ENCODE results near the gene STARD10. TPM values are rescaled to one million over a fixed set of nuclear protein-coding genes. Genes with fewer than 3 reads are reported as not detected.

The STARD10 gene
- total and polyA plus RNA-seq, 4 donors: 18.1 to 48.7 (median 36.4) TPM

DNA sequence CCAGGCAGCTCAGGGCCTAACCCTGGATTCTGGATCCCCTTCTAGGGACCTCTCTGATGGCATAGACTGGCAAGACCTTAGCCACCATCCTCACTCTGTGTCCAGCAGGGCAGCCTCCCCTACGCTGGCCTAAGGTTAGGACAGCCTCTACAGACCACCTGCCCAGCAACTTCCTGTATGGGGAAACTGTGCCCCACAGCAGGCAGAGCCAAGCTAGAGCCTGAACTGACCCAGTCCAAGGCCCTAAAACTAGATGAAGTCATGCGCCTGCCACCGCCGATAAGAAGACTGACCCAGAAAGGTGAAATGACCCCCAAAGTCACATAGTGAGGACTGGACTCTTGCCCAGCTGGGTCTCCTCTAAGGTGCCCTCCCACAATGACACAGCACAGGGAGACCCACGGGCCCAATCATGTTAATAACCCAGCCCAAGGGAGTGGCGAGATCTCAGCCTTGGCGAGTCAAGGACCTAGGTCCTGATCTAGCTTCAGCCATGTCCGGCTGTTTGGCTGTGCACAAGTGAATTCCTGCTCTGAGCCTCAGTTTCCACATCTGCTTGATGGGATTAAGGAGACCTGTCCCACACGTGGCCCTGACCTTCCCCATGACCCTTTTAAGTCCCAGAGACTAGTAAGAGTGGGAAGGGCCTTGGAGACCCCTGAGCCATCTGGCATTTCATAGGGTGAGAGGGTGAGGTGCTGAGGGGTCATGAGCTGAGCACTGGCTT lies 17.6 kb downstream of the STARD10 start:
- DNase-seq (ENCODE audit: low read depth in 4 of 6, low spot score in 6 of 6): no peak
- no peak overlapping the region for H3K4me3 ChIP-seq (ENCODE audit: low read depth, low read length)
- H3K36me3 ChIP-seq (ENCODE audit: control insufficient read depth, insufficient read depth, low read length): peaks cover 46% of the 10 kb centered on the region
- H3K9me3 ChIP-seq (ENCODE audit: control insufficient read depth, insufficient read depth, low read length): no peaks in the 10 kb centered on the region
- no peak overlapping the region for H3K27ac ChIP-seq (ENCODE audit: low read depth, low read length)
- 92% methylated on average over 8 of the region's 9 CpGs for WGBS (ENCODE audit: insufficient coverage)
- no peaks in the 10 kb centered on the region for H3K27me3 ChIP-seq (ENCODE audit: control insufficient read depth, insufficient read depth, low read length)
- peaks cover 60% of the 10 kb centered on the region for H3K4me1 ChIP-seq (ENCODE audit: control insufficient read depth, insufficient read depth, low read length)

DNA sequence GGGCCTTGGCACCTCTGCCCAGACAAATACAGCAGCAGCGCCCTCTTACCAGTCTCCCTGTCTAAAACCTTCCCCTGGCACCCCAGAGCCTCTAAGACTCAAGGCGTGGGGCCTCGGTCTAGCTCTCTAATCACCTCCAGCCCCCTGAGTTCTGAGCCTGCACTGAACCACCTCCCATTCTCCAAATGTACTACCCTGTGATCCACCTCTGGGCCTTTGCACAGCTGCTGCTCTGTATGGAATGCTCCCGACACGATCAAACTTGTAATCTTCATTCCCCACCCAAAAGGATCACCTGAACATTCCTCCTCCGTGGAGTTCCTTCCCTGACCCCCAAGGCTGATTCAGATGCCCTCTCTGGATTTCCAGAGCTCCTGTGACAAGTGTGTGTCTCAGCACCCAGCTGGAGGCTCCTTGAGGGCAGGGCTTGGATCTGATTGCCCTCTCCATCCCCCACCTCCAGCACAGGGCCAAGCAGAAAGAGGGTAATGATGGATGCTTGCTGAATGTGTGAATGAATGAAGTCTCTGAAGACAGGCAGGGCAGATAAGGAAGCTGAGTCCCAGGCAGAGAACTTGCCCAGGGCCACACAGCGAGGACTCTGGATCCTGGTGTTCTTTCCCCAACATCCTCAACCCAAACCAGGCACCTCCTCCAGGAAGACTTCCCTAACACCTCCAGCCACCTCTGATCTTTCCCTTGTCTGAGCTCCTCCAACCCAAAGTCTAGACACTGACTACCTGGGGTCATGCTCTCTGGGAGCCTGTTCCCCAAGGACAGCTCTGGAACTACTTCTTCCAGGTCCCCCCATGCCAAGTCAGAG lies 18.3 kb downstream of the STARD10 start:
- DNase-seq (ENCODE audit: low read depth in 4 of 6, low spot score in 6 of 6): no peak
- H3K36me3 ChIP-seq (ENCODE audit: control insufficient read depth, insufficient read depth, low read length): peaks cover 47% of the 10 kb centered on the region
- no peak overlapping the region for H3K4me3 ChIP-seq (ENCODE audit: low read depth, low read length)
- no peaks in the 10 kb centered on the region for H3K27me3 ChIP-seq (ENCODE audit: control insufficient read depth, insufficient read depth, low read length)
- 97% methylated on average over 7 of the region's 7 CpGs for WGBS (ENCODE audit: insufficient coverage)
- no peak overlapping the region for H3K27ac ChIP-seq (ENCODE audit: low read depth, low read length)
- peaks cover 52% of the 10 kb centered on the region for H3K4me1 ChIP-seq (ENCODE audit: control insufficient read depth, insufficient read depth, low read length)
- H3K9me3 ChIP-seq (ENCODE audit: control insufficient read depth, insufficient read depth, low read length): no peaks in the 10 kb centered on the region

GRCh38 chr11:72774499-72774898 lies 19.3 kb downstream of the STARD10 start:
- no peak for DNase-seq (ENCODE audit: low read depth in 4 of 6, low spot score in 6 of 6)
- peaks cover 45% of the 10 kb centered on the region for H3K4me1 ChIP-seq (ENCODE audit: control insufficient read depth, insufficient read depth, low read length)
- peaks cover 40% of the 10 kb centered on the region for H3K36me3 ChIP-seq (ENCODE audit: control insufficient read depth, insufficient read depth, low read length)
- no peak overlapping the region for H3K4me3 ChIP-seq (ENCODE audit: low read depth, low read length)
- no peaks in the 10 kb centered on the region for H3K27me3 ChIP-seq (ENCODE audit: control insufficient read depth, insufficient read depth, low read length)
- no peak overlapping the region for H3K27ac ChIP-seq (ENCODE audit: low read depth, low read length)
- no peaks in the 10 kb centered on the region for H3K9me3 ChIP-seq (ENCODE audit: control insufficient read depth, insufficient read depth, low read length)
- WGBS (ENCODE audit: insufficient coverage): no CpG with 5 or more reads among the region's 6 CpGs

DNA sequence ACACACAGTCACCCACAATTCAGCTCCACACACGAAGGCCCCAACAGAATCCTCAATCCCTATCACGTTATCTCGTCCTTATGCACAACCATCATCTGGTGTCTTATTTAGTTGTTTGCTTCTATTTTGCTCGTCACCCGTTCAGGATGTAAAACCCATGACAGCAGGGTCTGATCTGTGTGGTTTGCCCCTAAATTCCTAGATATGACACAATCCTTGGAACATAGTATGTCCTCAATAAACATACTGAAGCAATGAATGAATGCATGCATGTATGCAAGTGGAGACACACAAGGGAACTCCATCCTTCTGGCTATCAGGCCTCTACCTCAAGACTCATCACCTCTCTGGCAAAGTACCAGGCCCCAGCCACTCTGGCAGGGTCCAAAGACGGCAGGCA lies 20.2 kb downstream of the STARD10 start:
- Histone ChIP-seq H3K27me3 (ENCODE audit: control insufficient read depth, insufficient read depth, low read length) (no peaks in the 10 kb centered on the region), H3K36me3 (ENCODE audit: control insufficient read depth, insufficient read depth, low read length) (peaks cover 37% of the 10 kb centered on the region), H3K4me3 (ENCODE audit: low read depth, low read length) (no peak overlapping the region), H3K9me3 (ENCODE audit: control insufficient read depth, insufficient read depth, low read length) (no peaks in the 10 kb centered on the region), H3K27ac (ENCODE audit: low read depth, low read length) (no peak overlapping the region), H3K4me1 (ENCODE audit: control insufficient read depth, insufficient read depth, low read length) (peaks cover 45% of the 10 kb centered on the region)
- DNase-seq (ENCODE audit: low read depth in 4 of 6, low spot score in 6 of 6): no peak
- 56% methylated on average over 3 of the region's 6 CpGs for WGBS (ENCODE audit: insufficient coverage)

DNA sequence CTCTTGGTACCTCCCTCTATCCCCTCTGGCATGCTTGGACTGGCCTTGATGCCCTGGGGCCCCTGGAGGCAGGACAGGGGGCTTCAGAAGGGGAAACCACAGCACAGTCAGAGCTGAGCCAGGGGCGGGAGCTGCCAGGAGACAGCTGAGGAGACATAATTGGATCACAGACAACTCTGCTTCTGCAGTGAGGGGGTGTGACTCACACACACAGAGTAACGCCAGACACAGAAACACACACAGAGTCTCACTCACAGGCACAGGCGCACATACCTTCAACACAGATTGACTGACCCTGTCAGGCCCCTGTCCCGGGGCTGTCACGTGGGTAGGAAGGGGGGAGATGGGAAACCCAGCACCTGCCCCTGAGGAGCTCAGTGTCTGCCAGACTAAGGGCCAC lies 20.6 kb downstream of the STARD10 start:
- no CpG with 5 or more reads among the region's 5 CpGs for WGBS (ENCODE audit: insufficient coverage)
- Histone ChIP-seq H3K4me1 (ENCODE audit: control insufficient read depth, insufficient read depth, low read length) (peaks cover 45% of the 10 kb centered on the region), H3K27me3 (ENCODE audit: control insufficient read depth, insufficient read depth, low read length) (no peaks in the 10 kb centered on the region), H3K4me3 (ENCODE audit: low read depth, low read length) (no peak overlapping the region), H3K9me3 (ENCODE audit: control insufficient read depth, insufficient read depth, low read length) (no peaks in the 10 kb centered on the region), H3K36me3 (ENCODE audit: control insufficient read depth, insufficient read depth, low read length) (peaks cover 33% of the 10 kb centered on the region), H3K27ac (ENCODE audit: low read depth, low read length) (peak overlapping the region; percentile 13)
- DNase-seq (ENCODE audit: low read depth in 4 of 6, low spot score in 6 of 6): peak in 1 of 6 donors; percentile 76

DNA sequence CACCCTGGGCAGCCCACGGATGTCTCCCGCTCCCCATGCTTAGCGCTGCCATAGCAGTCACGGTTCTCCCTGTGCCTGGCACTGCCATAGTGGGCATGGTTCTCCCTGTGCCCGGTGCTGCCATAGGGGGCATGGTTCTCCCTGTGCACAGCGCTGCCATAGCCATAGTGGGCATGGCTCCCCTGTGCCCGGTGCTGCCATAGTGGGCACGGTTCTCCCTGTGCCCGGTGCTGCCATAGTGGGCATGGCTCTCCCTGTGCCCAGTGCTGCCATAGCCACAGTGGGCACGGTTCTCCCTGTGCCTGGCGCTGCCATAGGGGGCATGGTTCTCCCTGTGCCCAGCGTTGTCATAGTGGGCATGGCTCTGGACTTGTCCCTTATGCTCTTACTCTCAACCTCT lies 21.8 kb downstream of the STARD10 start:
- Histone ChIP-seq H3K36me3 (ENCODE audit: control insufficient read depth, insufficient read depth, low read length) (peaks cover 23% of the 10 kb centered on the region), H3K4me3 (ENCODE audit: low read depth, low read length) (no peak overlapping the region), H3K9me3 (ENCODE audit: control insufficient read depth, insufficient read depth, low read length) (no peaks in the 10 kb centered on the region), H3K27me3 (ENCODE audit: control insufficient read depth, insufficient read depth, low read length) (no peaks in the 10 kb centered on the region), H3K4me1 (ENCODE audit: control insufficient read depth, insufficient read depth, low read length) (peaks cover 38% of the 10 kb centered on the region), H3K27ac (ENCODE audit: low read depth, low read length) (no peak overlapping the region)
- 93% methylated on average over 12 of the region's 12 CpGs for WGBS (ENCODE audit: insufficient coverage)
- DNase-seq (ENCODE audit: low read depth in 4 of 6, low spot score in 6 of 6): no peak

DNA sequence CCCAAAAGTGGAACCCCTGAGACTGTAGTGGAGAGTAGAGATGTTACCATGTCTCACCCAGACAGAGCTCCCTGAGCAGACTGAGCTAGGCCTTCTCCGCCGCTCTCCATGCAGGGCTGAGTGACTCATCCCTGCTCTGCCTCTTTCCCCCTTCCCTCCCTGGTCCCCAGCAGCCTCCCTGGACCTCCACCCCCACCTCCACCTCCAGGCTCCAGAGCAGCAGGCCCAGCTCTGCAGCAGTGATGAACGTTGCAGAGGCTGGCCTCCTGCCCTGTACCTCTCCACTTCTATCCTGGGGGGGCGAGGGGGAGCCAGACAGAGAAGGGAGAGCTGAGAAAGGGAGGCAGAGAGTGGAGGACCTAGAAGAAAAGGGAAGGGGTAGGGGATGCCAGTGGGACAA lies 22.3 kb downstream of the STARD10 start:
- Histone ChIP-seq H3K4me1 (ENCODE audit: control insufficient read depth, insufficient read depth, low read length) (peaks cover 35% of the 10 kb centered on the region), H3K36me3 (ENCODE audit: control insufficient read depth, insufficient read depth, low read length) (peaks cover 18% of the 10 kb centered on the region), H3K27me3 (ENCODE audit: control insufficient read depth, insufficient read depth, low read length) (no peaks in the 10 kb centered on the region), H3K9me3 (ENCODE audit: control insufficient read depth, insufficient read depth, low read length) (no peaks in the 10 kb centered on the region), H3K27ac (ENCODE audit: low read depth, low read length) (no peak overlapping the region), H3K4me3 (ENCODE audit: low read depth, low read length) (no peak overlapping the region)
- WGBS (ENCODE audit: insufficient coverage): 94% methylated on average over 2 of the region's 4 CpGs
- no peak for DNase-seq (ENCODE audit: low read depth in 4 of 6, low spot score in 6 of 6)

DNA sequence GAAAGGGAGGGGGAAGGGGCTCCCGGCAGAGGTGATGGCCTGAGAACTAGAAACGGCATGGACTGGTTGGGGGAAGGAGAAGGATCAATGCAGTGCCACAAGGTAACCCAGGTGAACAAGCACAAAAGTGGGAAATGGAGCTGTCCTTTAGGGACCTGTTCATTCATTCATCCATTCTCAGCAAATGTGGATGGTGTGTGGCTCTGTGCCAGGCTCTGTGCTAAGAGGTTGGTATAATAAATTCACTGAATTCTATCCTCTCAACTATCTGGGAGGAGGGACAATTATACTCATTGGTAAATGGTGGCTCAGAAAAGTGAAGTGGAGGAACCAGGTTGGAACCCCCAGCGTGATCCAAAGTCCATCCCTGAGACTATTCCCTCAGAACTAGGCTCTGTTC lies 23.0 kb downstream of the STARD10 start:
- DNase-seq (ENCODE audit: low read depth in 4 of 6, low spot score in 6 of 6): no peak
- WGBS (ENCODE audit: insufficient coverage): 79% methylated on average over 2 of the region's 3 CpGs
- no peak overlapping the region for H3K4me3 ChIP-seq (ENCODE audit: low read depth, low read length)
- H3K36me3 ChIP-seq (ENCODE audit: control insufficient read depth, insufficient read depth, low read length): peaks cover 17% of the 10 kb centered on the region
- H3K27me3 ChIP-seq (ENCODE audit: control insufficient read depth, insufficient read depth, low read length): no peaks in the 10 kb centered on the region
- H3K27ac ChIP-seq (ENCODE audit: low read depth, low read length): no peak overlapping the region
- peaks cover 32% of the 10 kb centered on the region for H3K4me1 ChIP-seq (ENCODE audit: control insufficient read depth, insufficient read depth, low read length)
- no peaks in the 10 kb centered on the region for H3K9me3 ChIP-seq (ENCODE audit: control insufficient read depth, insufficient read depth, low read length)

DNA sequence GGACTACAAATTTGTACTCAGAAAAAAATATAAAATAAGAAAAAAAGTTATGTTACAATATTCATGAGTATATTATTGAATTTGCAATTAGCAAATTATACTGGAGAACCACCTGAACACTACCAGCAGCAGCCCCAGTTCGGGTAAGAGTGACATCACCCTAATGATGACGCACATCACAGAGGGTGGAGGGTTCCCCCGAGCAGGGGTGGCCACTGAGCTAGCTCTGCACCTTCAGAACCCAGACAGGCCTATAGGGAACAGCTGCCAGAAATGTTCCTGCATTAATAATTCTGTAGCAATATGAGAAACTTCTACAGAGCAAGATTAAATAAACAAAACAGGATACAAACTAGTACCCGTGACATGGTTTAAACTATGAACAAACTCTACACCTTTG lies 24.2 kb downstream of the STARD10 start:
- H3K36me3 ChIP-seq (ENCODE audit: control insufficient read depth, insufficient read depth, low read length): peaks cover 17% of the 10 kb centered on the region
- no peaks in the 10 kb centered on the region for H3K27me3 ChIP-seq (ENCODE audit: control insufficient read depth, insufficient read depth, low read length)

GRCh38 chr11:72768581-72768980 lies 25.3 kb downstream of the STARD10 start:
- H3K4me1 ChIP-seq (ENCODE audit: control insufficient read depth, insufficient read depth, low read length): peaks cover 14% of the 10 kb centered on the region
- H3K27me3 ChIP-seq (ENCODE audit: control insufficient read depth, insufficient read depth, low read length): no peaks in the 10 kb centered on the region
- no peaks in the 10 kb centered on the region for H3K9me3 ChIP-seq (ENCODE audit: control insufficient read depth, insufficient read depth, low read length)
- 54% methylated on average over 2 of the region's 3 CpGs for WGBS (ENCODE audit: insufficient coverage)
- H3K36me3 ChIP-seq (ENCODE audit: control insufficient read depth, insufficient read depth, low read length): peaks cover 11% of the 10 kb centered on the region
- no peak overlapping the region for H3K4me3 ChIP-seq (ENCODE audit: low read depth, low read length)
- no peak overlapping the region for H3K27ac ChIP-seq (ENCODE audit: low read depth, low read length)
- DNase-seq (ENCODE audit: low read depth in 4 of 6, low spot score in 6 of 6): no peak

More for the DNA sequence above, 24.2 kb downstream of the STARD10 start:
- no peak overlapping the region for H3K4me3 ChIP-seq (ENCODE audit: low read depth, low read length)
- WGBS (ENCODE audit: insufficient coverage): 92% methylated on average over 2 of the region's 4 CpGs
- H3K27ac ChIP-seq (ENCODE audit: low read depth, low read length): no peak overlapping the region
- no peak for DNase-seq (ENCODE audit: low read depth in 4 of 6, low spot score in 6 of 6)
- H3K9me3 ChIP-seq (ENCODE audit: control insufficient read depth, insufficient read depth, low read length): no peaks in the 10 kb centered on the region
- peaks cover 23% of the 10 kb centered on the region for H3K4me1 ChIP-seq (ENCODE audit: control insufficient read depth, insufficient read depth, low read length)

All from spinal cord (tissue), 10 donors.